Uterus (tissue), 4 donors: ENCODE results near the gene EMC10. TPM values are rescaled to one million over a fixed set of nuclear protein-coding genes. Genes with fewer than 3 reads are reported as not detected.
A peak's percentile ranks its signal among the peaks of the same experiment; 100 is the strongest.

Experiments used
- DNase-seq, 2 donors: peaks; one replicate each; pipeline ENCODE4 v3.0.0-alpha.2; 2019 to 2020
- H3K27ac ChIP-seq, 2 donors: fragments of 200-600 bp; sonication (generic); 1 replicate in 1 of 2; 2 replicates in 1 of 2; pipeline ENCODE4 v1.5.1; 2016 to 2018
- H3K27me3 ChIP-seq, 2 donors: fragments of 200-600 bp; sonication (generic); one replicate each; pipeline ENCODE4 v1.5.1; 2018 to 2019; ENCODE audit warnings: control low read depth in 1 of 2
- H3K36me3 ChIP-seq, 2 donors: fragments of 200-600 bp; sonication (generic); one replicate each; pipeline ENCODE4 v1.5.1; 2019; ENCODE audit warnings: control low read depth in 1 of 2
- H3K4me1 ChIP-seq, 2 donors: fragments of 200-600 bp; sonication (generic); one replicate each; pipeline ENCODE4 v1.5.1; 2018 to 2019; ENCODE audit warnings: control low read depth in 1 of 2
- H3K4me3 ChIP-seq, 2 donors: fragments of 200-600 bp; sonication (generic); 1 replicate in 1 of 2; 2 replicates in 1 of 2; pipeline ENCODE4 v1.5.1; 2018 to 2019; ENCODE audit warnings: mild to moderate bottlenecking in 1 of 2
- H3K9me3 ChIP-seq, 2 donors: fragments of 200-600 bp; sonication (generic); one replicate each; pipeline ENCODE4 v1.5.1; 2019; ENCODE audit warnings: control low read depth in 1 of 2
- CTCF ChIP-seq, 4 experiments: fragments of 200-600 bp in 2 of 4; fragments of 450-650 bp in 2 of 4; sonication (generic) in 2 of 4; IDR thresholded peaks; one replicate each; pipeline ENCODE4 v1.5.1; 2016 to 2019; ENCODE audit warnings: antibody characterized with exemption in 4 of 4, mild to moderate bottlenecking in 2 of 4, moderate library complexity in 1 of 4
- POLR2A ChIP-seq, 2 donors: fragments of 450-650 bp; IDR thresholded peaks; one replicate each; pipeline ENCODE4 v1.6.1; 2016; ENCODE audit warnings: antibody characterized with exemption in 2 of 2, mild to moderate bottlenecking in 1 of 2, moderate library complexity in 1 of 2
- intact Hi-C: fragments of 100-400 bp; cut with DNase I; formaldehyde crosslinking; loops from one replicate; pipeline ENCODE4 v1.15.1; 2023; ENCODE audit warnings: low total_unique reads
- total RNA-seq, 4 donors: library from RNA; depleted of rRNA in 3 of 4; stranded (reverse); fragments of >200 nt in 3 of 4; gene quantifications; one replicate each; pipeline versions ENCODE4 v1.1.0 to v1.2.4, GENCODE V29; 2014 to 2023
- donor health status: DM: yes; HTN: yes; CAD: no.

Gene EMC10
- total RNA-seq, 4 donors from 2014 or later, result 30.5 to 121 (median 45.8) TPM

GRCh38 chr19:50494186-50495019 lies 18.1 kb downstream of the EMC10 start:
- TF ChIP-seq POLR2A (IDR thresholded peaks at IDR 0.05) (no peak), CTCF (IDR thresholded peaks at IDR 0.05) (no peak)
- H3K36me3 ChIP-seq, result no peaks in the 10 kb centered on the region
- no peaks in the 10 kb centered on the region for H3K9me3 ChIP-seq
- DNase-seq, result no peak
- no peaks in the 10 kb centered on the region for H3K27me3 ChIP-seq
- H3K4me1 ChIP-seq, result no peaks in the 10 kb centered on the region
- no peak overlapping the region for H3K27ac ChIP-seq
- intact Hi-C loops, result no loop called here
- no peak overlapping the region for H3K4me3 ChIP-seq

- no peaks in the 10 kb centered on the region for H3K4me1 ChIP-seq
- TF ChIP-seq CTCF (IDR thresholded peaks at IDR 0.05), result no peak
- TF ChIP-seq POLR2A (IDR thresholded peaks at IDR 0.05), result no peak
- H3K27me3 ChIP-seq, result no peaks in the 10 kb centered on the region
- DNase-seq, result no peak
- intact Hi-C loops, result no loop called here
- no peak overlapping the region for H3K4me3 ChIP-seq
- H3K27ac ChIP-seq, result no peak overlapping the region
- H3K36me3 ChIP-seq, result no peaks in the 10 kb centered on the region
- no peaks in the 10 kb centered on the region for H3K9me3 ChIP-seq
These were observed 18.8 kb downstream of the EMC10 start for GRCh38 chr19:50495020-50495531.

- Histone ChIP-seq H3K4me3 (no peak overlapping the region), H3K27ac (no peak overlapping the region), H3K4me1 (no peaks in the 10 kb centered on the region), H3K27me3 (no peaks in the 10 kb centered on the region), H3K9me3 (no peaks in the 10 kb centered on the region), H3K36me3 (no peaks in the 10 kb centered on the region)
- intact Hi-C loops, result no loop called here
- no peak for TF ChIP-seq CTCF (IDR thresholded peaks at IDR 0.05)
- no peak for TF ChIP-seq POLR2A (IDR thresholded peaks at IDR 0.05)
- DNase-seq, result peak in 1 of 2 donors; percentile 5
These were observed 20.1 kb downstream of the EMC10 start for GRCh38 chr19:50496189-50497021.

GRCh38 chr19:50497022-50497405 lies 20.7 kb downstream of the EMC10 start:
- Histone ChIP-seq H3K4me1 (no peaks in the 10 kb centered on the region), H3K4me3 (no peak overlapping the region), H3K27ac (no peak overlapping the region), H3K27me3 (no peaks in the 10 kb centered on the region), H3K9me3 (no peaks in the 10 kb centered on the region), H3K36me3 (no peaks in the 10 kb centered on the region)
- peak in 1 of 2 donors; percentile 4 for DNase-seq
- TF ChIP-seq POLR2A (IDR thresholded peaks at IDR 0.05), result no peak
- no peak for TF ChIP-seq CTCF (IDR thresholded peaks at IDR 0.05)
- intact Hi-C loops, result no loop called here
